Measurements from ENCODE around the gene WIPI1. TPM values are rescaled to one million over a fixed set of nuclear protein-coding genes. Genes with fewer than 3 reads are reported as not detected.

WIPI1 gene
- total RNA-seq, 1 experiment from 2014 or later: 0.43 TPM

DNA sequence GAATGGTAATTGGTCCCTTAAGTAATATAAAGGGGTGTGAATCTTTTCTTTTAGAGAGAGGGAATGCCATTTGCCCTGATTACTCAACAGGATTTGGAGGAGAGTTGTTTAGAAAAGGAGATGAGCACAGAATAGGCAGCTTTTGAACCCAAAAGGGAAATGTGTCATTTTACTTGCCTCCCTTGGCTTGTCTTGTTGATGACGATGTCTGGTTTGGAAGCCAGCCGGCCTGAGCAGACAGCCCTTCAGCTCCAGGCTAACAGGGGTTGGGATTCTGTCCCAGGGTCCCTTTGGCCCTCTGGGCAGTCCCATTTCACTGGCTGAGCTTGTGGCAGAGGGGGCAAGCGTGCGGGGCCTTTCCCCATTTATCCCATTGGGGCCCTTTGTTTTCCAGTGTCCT lies 32.6 kb upstream of the WIPI1 start:
- ChIA-PET CTCF (no interaction called here), POLR2A (ENCODE audit: low non-redundant PET) (no interaction called here)
- no peaks in the 10 kb centered on the region for H3K4me1 ChIP-seq (ENCODE audit: insufficient read depth, low read length, poor library complexity, severe bottlenecking)
- H3K27ac ChIP-seq (ENCODE audit: low read depth, low read length, poor library complexity, severe bottlenecking): no peak overlapping the region
- no peak overlapping the region for H3K4me3 ChIP-seq (ENCODE audit: low read depth, low read length, poor library complexity, severe bottlenecking)
- BruUV-seq (replicated peaks): no TSS peak
- no peaks in the 10 kb centered on the region for H3K36me3 ChIP-seq (ENCODE audit: insufficient read depth, low read length, poor library complexity, severe bottlenecking)
- no peaks in the 10 kb centered on the region for H3K9me3 ChIP-seq (ENCODE audit: low read depth, low read length, poor library complexity, severe bottlenecking)
- H3K27me3 ChIP-seq (replicated peaks; ENCODE audit: insufficient read depth, low read depth, low read length, poor library complexity): peaks cover 12% of the 10 kb centered on the region
- TF ChIP-seq CTCF (conservative IDR thresholded peaks at IDR 0.05; ENCODE audit: low read depth, low read length): no peak
- TF ChIP-seq EZH2 (IDR thresholded peaks at IDR 0.05; ENCODE audit: borderline replicate concordance, low read depth, low read length, poor library complexity, severe bottlenecking): no peak
- no peak for DNase-seq (ENCODE audit: low spot score)
- intact Hi-C loops (cut with micrococcal nuclease; ENCODE audit: unreplicated experiment): no loop called here

- ChIA-PET CTCF (no interaction called here), POLR2A (ENCODE audit: low non-redundant PET) (no interaction called here)
- intact Hi-C loops (cut with micrococcal nuclease; ENCODE audit: unreplicated experiment): no loop called here
Observed at GRCh38 chr17:68484458-68484857, 27.2 kb upstream of the WIPI1 start.

DNA sequence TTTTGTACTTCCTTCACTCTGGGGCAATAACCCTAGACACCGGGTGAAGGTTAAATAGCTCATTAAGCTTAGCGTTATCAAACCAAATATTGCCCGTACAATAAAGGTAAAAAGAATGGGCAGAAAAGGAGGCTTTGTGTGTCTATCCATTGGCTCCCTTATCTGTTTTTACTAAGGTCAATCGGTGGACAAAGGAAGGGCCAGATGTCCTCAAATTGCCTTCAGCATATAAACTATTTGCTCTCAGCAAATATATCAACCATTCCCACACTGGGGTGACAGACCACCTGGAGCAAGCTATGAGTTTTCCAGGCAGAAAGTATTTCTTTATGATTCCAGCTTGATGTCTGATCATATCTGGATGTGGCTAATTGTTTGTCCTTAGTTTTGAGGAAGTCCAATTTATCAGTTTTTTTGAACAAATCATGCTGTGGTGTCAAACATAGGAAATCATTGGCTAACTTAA lies 25.3 kb upstream of the WIPI1 start:
- DNase-seq (ENCODE audit: low spot score): no peak
- no TSS peak for BruUV-seq (replicated peaks)
- peaks cover 23% of the 10 kb centered on the region for H3K27me3 ChIP-seq (replicated peaks; ENCODE audit: insufficient read depth, low read depth, low read length, poor library complexity)
- H3K36me3 ChIP-seq (ENCODE audit: insufficient read depth, low read length, poor library complexity, severe bottlenecking): no peaks in the 10 kb centered on the region
- CTCF ChIA-PET: no interaction called here
- no peaks in the 10 kb centered on the region for H3K4me1 ChIP-seq (ENCODE audit: insufficient read depth, low read length, poor library complexity, severe bottlenecking)
- intact Hi-C loops (cut with micrococcal nuclease; ENCODE audit: unreplicated experiment): no loop called here
- H3K27ac ChIP-seq (ENCODE audit: low read depth, low read length, poor library complexity, severe bottlenecking): no peak overlapping the region
- no peak overlapping the region for H3K4me3 ChIP-seq (ENCODE audit: low read depth, low read length, poor library complexity, severe bottlenecking)
- POLR2A ChIA-PET (ENCODE audit: low non-redundant PET): no interaction called here
- TF ChIP-seq CTCF (conservative IDR thresholded peaks at IDR 0.05; ENCODE audit: low read depth, low read length) (no peak), EZH2 (IDR thresholded peaks at IDR 0.05; ENCODE audit: borderline replicate concordance, low read depth, low read length, poor library complexity, severe bottlenecking) (no peak)
- H3K9me3 ChIP-seq (ENCODE audit: low read depth, low read length, poor library complexity, severe bottlenecking): no peaks in the 10 kb centered on the region

More at GRCh38 chr17:68484458-68484857, 27.2 kb upstream of the WIPI1 start:
- no peak overlapping the region for H3K27ac ChIP-seq (ENCODE audit: low read depth, low read length, poor library complexity, severe bottlenecking)
- no peaks in the 10 kb centered on the region for H3K4me1 ChIP-seq (ENCODE audit: insufficient read depth, low read length, poor library complexity, severe bottlenecking)
- H3K9me3 ChIP-seq (ENCODE audit: low read depth, low read length, poor library complexity, severe bottlenecking): no peaks in the 10 kb centered on the region
- no peak for DNase-seq (ENCODE audit: low spot score)
- H3K36me3 ChIP-seq (ENCODE audit: insufficient read depth, low read length, poor library complexity, severe bottlenecking): no peaks in the 10 kb centered on the region
- peaks cover 23% of the 10 kb centered on the region for H3K27me3 ChIP-seq (replicated peaks; ENCODE audit: insufficient read depth, low read depth, low read length, poor library complexity)
- TF ChIP-seq EZH2 (IDR thresholded peaks at IDR 0.05; ENCODE audit: borderline replicate concordance, low read depth, low read length, poor library complexity, severe bottlenecking): no peak
- TF ChIP-seq CTCF (conservative IDR thresholded peaks at IDR 0.05; ENCODE audit: low read depth, low read length): no peak
- BruUV-seq (replicated peaks): no TSS peak
- H3K4me3 ChIP-seq (ENCODE audit: low read depth, low read length, poor library complexity, severe bottlenecking): no peak overlapping the region

All from A673 (cell line).